Anterior cingulate cortex (tissue), 58 donors: ENCODE data around the gene CHST12.

ENCODE experiments used
- DNase-seq, 58 donors: peaks; one replicate each; lab custom pipeline; 2025; lab: John Stamatoyannopoulos, UW

The CHST12 gene

DNA sequence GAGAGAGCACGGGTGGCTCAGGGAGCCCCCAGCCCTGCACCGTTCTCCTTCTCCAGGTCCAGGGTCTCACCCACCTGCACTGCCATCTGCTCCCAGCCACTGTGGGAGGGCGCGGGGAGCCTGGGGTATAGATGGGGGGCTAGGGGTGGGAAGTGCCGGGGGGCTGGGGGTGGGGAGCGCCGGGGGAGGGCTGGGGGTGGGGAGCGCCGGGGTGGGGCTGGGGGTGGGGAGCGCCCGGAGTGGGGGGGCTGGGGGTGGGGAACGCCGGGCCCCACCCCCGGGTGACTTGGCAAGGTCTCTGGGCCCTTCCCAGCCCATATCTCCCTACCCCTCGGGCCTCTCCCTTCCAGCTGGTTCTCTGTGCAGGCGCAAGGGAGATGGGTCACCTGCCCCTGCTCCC lies 72.9 kb downstream of the CHST12 start, which contains the start of gene GRIFIN:
Gene GRIFIN (minus strand): TSS at position 101 of the 400 bp plus-strand sequence. CDS start 15 bp downstream, at position 86.
- DNase-seq = no peak

- no peak for DNase-seq
Observed at GRCh38 chr7:2476776-2477446, 73.5 kb downstream of the CHST12 start.

DNA sequence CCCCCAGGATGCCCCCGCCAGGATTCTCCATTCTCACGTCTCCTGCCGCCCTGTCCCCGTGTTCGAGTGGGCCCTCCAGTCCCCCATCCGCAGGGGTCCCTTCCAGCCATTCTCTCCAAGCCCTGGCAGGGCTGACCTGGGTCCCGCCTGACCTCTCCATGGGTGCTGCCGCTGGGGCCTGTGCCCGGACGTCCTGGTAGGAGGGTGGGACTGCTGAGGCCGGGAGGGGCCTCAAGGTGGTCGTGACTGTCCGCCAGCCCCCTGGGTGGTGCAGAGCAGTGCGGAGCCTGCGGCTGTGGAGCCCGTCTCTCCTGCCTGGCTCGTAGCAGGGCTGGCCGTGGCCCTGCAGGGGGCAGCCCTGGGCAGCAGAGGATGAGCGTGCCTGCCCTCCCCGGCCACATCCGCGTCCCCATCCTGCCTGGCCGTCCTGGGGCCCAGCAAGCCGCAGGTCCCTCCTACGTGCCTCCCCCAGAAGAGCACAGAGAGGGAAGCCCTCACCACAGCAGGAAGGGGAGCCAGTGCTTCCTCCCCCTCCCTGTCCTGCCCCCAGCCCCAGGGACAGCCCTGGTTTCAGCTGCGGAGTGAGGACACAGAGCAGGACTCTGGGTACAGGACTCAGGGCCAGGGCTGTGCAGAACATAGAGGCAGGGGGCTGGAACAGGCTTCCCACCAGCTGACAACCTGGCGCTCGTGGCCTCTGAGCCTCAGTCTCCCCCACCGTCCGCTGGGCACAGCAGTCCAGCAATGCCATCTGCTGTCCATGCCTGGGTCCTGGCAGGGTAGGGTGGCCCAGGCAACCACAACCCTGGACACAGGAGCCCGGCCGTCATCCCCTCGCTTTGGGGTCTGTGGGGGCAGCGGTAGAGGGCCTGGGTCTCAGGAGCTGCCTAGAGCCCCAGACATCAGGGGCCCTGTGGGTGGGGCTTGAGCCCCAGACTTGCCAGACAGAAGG lies 74.3 kb downstream of the CHST12 start:
- peak in 31 of 58 donors; percentile 5 to 52 (median 25) for DNase-seq

DNA sequence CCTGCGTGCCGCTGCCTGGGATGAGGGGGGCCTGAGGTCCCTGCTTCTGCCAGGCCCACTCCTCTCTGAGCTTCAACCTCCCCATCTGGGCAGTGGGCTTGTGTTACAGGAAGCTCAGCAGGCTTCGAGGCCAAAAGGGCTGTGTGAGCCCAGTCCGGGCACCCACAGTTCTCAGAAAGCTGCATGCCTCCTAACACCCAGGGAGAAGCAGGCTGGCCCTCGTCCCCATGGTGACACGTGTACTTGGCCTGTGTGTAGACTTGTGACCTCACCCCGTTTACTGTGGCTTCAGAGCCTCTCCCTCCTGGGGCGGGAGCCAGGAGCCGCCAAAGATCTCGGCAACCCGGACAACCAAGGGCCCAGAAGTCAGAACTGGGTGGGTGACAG lies 75.0 kb downstream of the CHST12 start:
- DNase-seq = peak in 7 of 58 donors; percentile 7 to 68 (median 15)

- no peak for DNase-seq
Observed at GRCh38 chr7:2478800-2479199, 75.4 kb downstream of the CHST12 start.

- DNase-seq = no peak
Observed at GRCh38 chr7:2479276-2480069, 76.1 kb downstream of the CHST12 start.

GRCh38 chr7:2480070-2480408 lies 76.6 kb downstream of the CHST12 start:
- no peak for DNase-seq

GRCh38 chr7:2481195-2481594 lies 77.8 kb downstream of the CHST12 start:
- no peak for DNase-seq

GRCh38 chr7:2482725-2483451 lies 79.5 kb downstream of the CHST12 start:
- DNase-seq = no peak

- no peak for DNase-seq
Observed at GRCh38 chr7:2483494-2483893, 80.1 kb downstream of the CHST12 start.

DNA sequence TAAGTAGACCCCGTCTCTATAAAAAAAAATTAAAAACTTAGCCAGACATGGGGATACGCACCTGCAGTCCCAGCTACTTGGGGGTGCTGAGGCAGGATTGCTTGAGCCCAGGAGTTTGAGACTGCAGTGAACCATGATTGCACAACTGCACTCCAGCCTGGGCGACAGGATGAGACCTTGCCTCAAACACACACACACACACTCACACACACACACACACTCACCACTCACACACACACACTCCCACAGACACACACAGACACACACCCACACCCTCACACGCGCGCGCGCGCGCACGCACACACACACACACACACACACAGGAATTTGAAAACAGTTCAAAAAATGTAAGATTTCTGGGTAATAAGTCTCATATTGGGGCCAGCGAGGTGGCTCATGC lies 81.5 kb downstream of the CHST12 start:
- no peak for DNase-seq

DNA sequence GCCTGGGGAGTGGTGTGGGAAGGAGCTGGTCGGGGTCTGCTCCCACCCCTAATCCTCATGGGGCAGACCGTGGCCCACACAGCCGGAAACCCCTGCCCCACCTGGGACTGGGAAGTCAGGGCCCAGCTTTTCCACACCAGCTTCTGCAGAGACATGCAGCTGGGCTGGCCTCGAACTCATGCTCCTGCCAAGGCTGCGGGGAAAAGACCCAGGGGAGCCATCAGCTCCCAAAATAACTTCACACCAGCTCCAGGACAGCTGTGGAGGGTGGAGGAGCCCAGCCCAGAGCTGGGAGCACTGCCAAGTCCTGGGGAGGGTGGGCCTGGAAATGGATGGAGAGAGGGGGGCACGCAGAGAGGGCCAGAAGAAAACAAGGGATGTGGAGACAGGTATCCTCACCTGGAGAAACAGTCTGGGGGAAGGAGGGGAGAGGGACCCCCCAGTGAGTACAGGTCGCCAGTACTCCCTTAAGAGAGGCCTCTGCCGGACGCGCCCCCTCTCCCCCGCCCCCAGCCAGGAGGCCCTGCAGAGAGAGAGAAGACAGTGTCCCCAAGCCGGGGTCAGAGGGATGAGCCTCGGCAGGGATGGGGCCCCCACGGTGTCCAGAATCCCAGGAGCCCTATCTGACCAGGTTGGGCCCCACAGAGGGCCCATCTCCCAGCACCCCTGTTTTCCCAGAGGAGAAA lies 84.3 kb downstream of the CHST12 start:
- DNase-seq = no peak

- DNase-seq = no peak
Observed at GRCh38 chr7:2488272-2488645, 84.8 kb downstream of the CHST12 start.

DNA sequence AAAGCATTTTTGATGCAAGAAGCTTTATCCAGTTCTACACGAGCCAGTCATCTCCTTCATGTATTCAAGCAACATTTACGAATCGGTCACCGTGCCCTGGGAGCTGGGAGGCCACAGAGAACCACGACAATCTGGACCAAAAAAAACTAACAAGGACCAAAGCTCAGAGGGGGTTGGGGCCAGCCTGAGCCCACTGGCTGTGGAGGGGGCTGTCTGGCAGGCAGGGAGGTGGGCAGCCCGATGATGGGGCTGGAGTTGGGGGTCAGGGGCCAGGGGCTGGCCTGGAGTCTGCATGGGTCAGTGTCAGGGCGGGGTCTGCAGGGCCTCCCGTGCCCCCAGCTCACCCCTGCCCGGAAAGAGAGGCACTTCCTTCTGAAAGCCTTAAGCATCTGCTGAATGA lies 85.3 kb downstream of the CHST12 start:
- no peak for DNase-seq

GRCh38 chr7:2490181-2490651 lies 86.8 kb downstream of the CHST12 start:
- no peak for DNase-seq

GRCh38 chr7:2492038-2492437 lies 88.6 kb downstream of the CHST12 start:
- no peak for DNase-seq

- no peak for DNase-seq
Observed at GRCh38 chr7:2493205-2494164, 90.1 kb downstream of the CHST12 start.
